HCT116 (cell line): ENCODE data around the gene LDLRAD4. TPM values are rescaled to one million over a fixed set of nuclear protein-coding genes. Genes with fewer than 3 reads are reported as not detected.

Source experiments
- ATAC-seq: fragments of 200-7000 bp; cut with Tn5 transposase; 2 replicates; pipeline ENCODE4 v1.9.1; 2020; ENCODE audit warnings: mild to moderate bottlenecking, moderate library complexity
- BruUV-seq: library from RNA; stranded (reverse); fragments of 400-500 nt; replicated peaks from 2 replicates; lab custom pipeline; 2021; lab: Mats Ljungman, UMichigan
- CTCF ChIA-PET: fragments of 300-600 bp; sonication (Branson Sonifier 250); formaldehyde crosslinking; loops from one replicate; lab custom pipeline; 2021; ENCODE audit warnings: antibody characterized with exemption; lab: Charles Lee
- POLR2A ChIA-PET: fragments of 300-600, 350-600 bp; sonication (Branson Sonifier 250); formaldehyde crosslinking; loops from one replicate; lab custom pipeline; 2021; ENCODE audit warnings: antibody characterized with exemption; lab: Charles Lee
- RAD21 ChIA-PET, 2 experiments: fragments of 300-600 bp; sonication (Branson Sonifier 250); formaldehyde crosslinking; loops; one replicate each; lab custom pipeline; 2023; ENCODE audit warnings: low total read pairs in 2 of 2; ENCODE audit not compliant: uncharacterized antibody in 2 of 2, unreplicated experiment in 2 of 2, low non-redundant PET in 1 of 2; lab: Charles Lee
- DNase-seq: peaks from one replicate; pipeline ENCODE4 v3.0.0-alpha.2; 2010; ENCODE audit warnings: low read depth, low spot score
- H2AFZ ChIP-seq: fragments of 200-600 bp; shearing (Covaris generic), sonication (generic); 2 replicates; pipeline ENCODE4 v1.6.1; 2017; ENCODE audit warnings: low read depth, mixed run types, mixed read lengths, antibody characterized with exemption, low read length; ENCODE audit not compliant: poor library complexity, severe bottlenecking
- H3K27ac ChIP-seq: 2 replicates; pipeline ENCODE4 v1.5.1; 2012; ENCODE audit warnings: low read depth, low read length
- H3K27me3 ChIP-seq: fragments of 200-600 bp; sonication (generic); 2 replicates; pipeline ENCODE4 v1.6.1; 2016; ENCODE audit warnings: mixed run types, low read length, mixed read lengths; ENCODE audit not compliant: insufficient read depth
- H3K36me3 ChIP-seq, 2 experiments: fragments of 200-500 bp in 1 of 2; fragments of 200-600 bp in 1 of 2; sonication (Bioruptor generic) in 1 of 2; sonication (generic) in 1 of 2; 2 replicates each; pipeline versions ENCODE4 v1.5.1 to v1.6.1; 2014 to 2016; ENCODE audit warnings: low read length in 2 of 2, inconsistent platforms in 1 of 2, mixed read lengths in 1 of 2, mixed run types in 1 of 2; ENCODE audit not compliant: insufficient read depth in 2 of 2, control insufficient read depth in 1 of 2
- H3K4me1 ChIP-seq, 2 experiments: fragments of 200-600 bp in 1 of 2; sonication (generic) in 1 of 2; 2 replicates each; pipeline versions ENCODE4 v1.5.1 to v1.6.1; 2012 to 2017; ENCODE audit warnings: low read length in 2 of 2, inconsistent platforms in 1 of 2, mild to moderate bottlenecking in 1 of 2, mixed read lengths in 1 of 2, mixed run types in 1 of 2, moderate library complexity in 1 of 2; ENCODE audit not compliant: insufficient read depth in 2 of 2, control insufficient read depth in 1 of 2
- H3K4me2 ChIP-seq: fragments of 200-600 bp; sonication (generic); 2 replicates; pipeline ENCODE4 v1.6.1; 2017; ENCODE audit warnings: mixed run types, low read length, mixed read lengths
- H3K4me3 ChIP-seq, 2 experiments: fragments of 200-600 bp in 1 of 2; sonication (generic) in 1 of 2; replicated peaks in 1 of 2; 2 replicates each; pipeline ENCODE4 v1.5.1; 2011 to 2016; ENCODE audit warnings: low read length in 2 of 2, control low read depth in 1 of 2, low read depth in 1 of 2, mild to moderate bottlenecking in 1 of 2, mixed read lengths in 1 of 2, mixed run types in 1 of 2
- H3K79me2 ChIP-seq: fragments of 200-600 bp; sonication (generic); 2 replicates; pipeline ENCODE4 v1.6.1; 2017; ENCODE audit warnings: mild to moderate bottlenecking, mixed run types, low read length, moderate library complexity, mixed read lengths; ENCODE audit not compliant: insufficient read depth
- H3K9ac ChIP-seq: fragments of 200-600 bp; sonication (generic); 2 replicates; pipeline ENCODE4 v1.6.1; 2016; ENCODE audit warnings: low read length, mixed read lengths
- H3K9me2 ChIP-seq: fragments of 200-600 bp; sonication (generic), shearing (Covaris generic); 2 replicates; pipeline ENCODE4 v1.6.1; 2017; ENCODE audit warnings: mixed run types, mild to moderate bottlenecking, moderate library complexity; ENCODE audit not compliant: insufficient read depth
- H3K9me3 ChIP-seq, 2 experiments: fragments of 200-500 bp in 1 of 2; fragments of 200-600 bp in 1 of 2; sonication (Bioruptor generic) in 1 of 2; sonication (generic) in 1 of 2; 2 replicates each; pipeline ENCODE4 v1.6.1; 2014 to 2017; ENCODE audit warnings: low read length in 2 of 2, mixed read lengths in 2 of 2, inconsistent platforms in 1 of 2, low read depth in 1 of 2, mild to moderate bottlenecking in 1 of 2, mixed run types in 1 of 2, moderate library complexity in 1 of 2; ENCODE audit not compliant: control insufficient read depth in 1 of 2, insufficient read depth in 1 of 2
- H4K20me1 ChIP-seq: fragments of 200-600 bp; sonication (generic), shearing (Covaris generic); 2 replicates; pipeline ENCODE4 v1.6.1; 2017; ENCODE audit warnings: mixed run types, mild to moderate bottlenecking, moderate library complexity; ENCODE audit not compliant: insufficient read depth
- ATF3 ChIP-seq: IDR thresholded peaks from 2 replicates; pipeline ENCODE4 v1.6.1; 2012
- CBX3 ChIP-seq: IDR thresholded peaks from 2 replicates; pipeline ENCODE4 v1.6.1; 2012; ENCODE audit warnings: low read depth
- EGR1 ChIP-seq: IDR thresholded peaks from 2 replicates; pipeline ENCODE4 v1.6.1; 2012; ENCODE audit warnings: low read depth
- FOSL1 ChIP-seq: IDR thresholded peaks from 2 replicates; pipeline ENCODE4 v1.6.1; 2012; ENCODE audit warnings: low read depth
- MAX ChIP-seq: IDR thresholded peaks from 2 replicates; pipeline ENCODE4 v1.6.1; 2012
- POLR2A ChIP-seq: IDR thresholded peaks from 2 replicates; pipeline ENCODE4 v1.7.0; 2011; ENCODE audit warnings: borderline replicate concordance; ENCODE audit not compliant: insufficient read depth, insufficient read length; ENCODE audit errors: extremely low read depth
- RAD21 ChIP-seq: IDR thresholded peaks from 2 replicates; pipeline ENCODE4 v1.6.1; 2012; ENCODE audit warnings: low read depth, mild to moderate bottlenecking
- SP1 ChIP-seq: IDR thresholded peaks from 2 replicates; pipeline ENCODE4 v1.6.1; 2012; ENCODE audit warnings: low read depth
- ZBTB33 ChIP-seq: IDR thresholded peaks from 2 replicates; pipeline ENCODE4 v1.6.1; 2011; ENCODE audit warnings: mild to moderate bottlenecking, low read length, moderate library complexity; ENCODE audit not compliant: insufficient replicate concordance; ENCODE audit errors: extremely low read depth
- ZFX ChIP-seq: fragments of 450-650 bp; IDR thresholded peaks from 2 replicates; pipeline ENCODE4 v1.6.1; 2017
- intact Hi-C: fragments of 100-400 bp; cut with micrococcal nuclease; formaldehyde crosslinking; loops from 2 replicates; pipeline ENCODE4 v1.10.0; 2022
- total RNA-seq: library from RNA; stranded (reverse); gene quantifications from one replicate; pipeline ENCODE4 v1.2.1, GENCODE V29; 2021; ENCODE audit not compliant: unreplicated experiment

The LDLRAD4 gene
- total RNA-seq, 1 experiment from 2014 or later, result 1.2 TPM

- Histone ChIP-seq H3K9ac (no peak overlapping the region), H3K9me3 (no peaks in the 10 kb centered on the region), H3K27ac (no peak overlapping the region), H4K20me1 (no peaks in the 10 kb centered on the region), H2AFZ (no peak overlapping the region), H3K27me3 (no peaks in the 10 kb centered on the region), H3K4me3 (no peak overlapping the region), H3K79me2 (no peaks in the 10 kb centered on the region), H3K4me2 (no peak overlapping the region), H3K36me3 (no peaks in the 10 kb centered on the region), H3K4me1 (peaks cover 0 to 2% of the 10 kb centered on the region in 2 experiments; a peak in 1 of 4 replicates), H3K9me2 (no peaks in the 10 kb centered on the region)
- DNase-seq, result no peak
- RAD21 ChIA-PET, result no interaction called here
- no peak for ATAC-seq
- CTCF ChIA-PET, result no interaction called here
- POLR2A ChIA-PET, result no interaction called here
- BruUV-seq, result no TSS peak
- TF ChIP-seq POLR2A, result no peak
- TF ChIP-seq FOSL1, result no peak
- no peak for TF ChIP-seq ZFX
- TF ChIP-seq MAX, result no peak
- TF ChIP-seq EGR1, result no peak
- no peak for TF ChIP-seq CBX3
- TF ChIP-seq ATF3, result no peak
- no peak for TF ChIP-seq ZBTB33
- TF ChIP-seq SP1, result no peak
- TF ChIP-seq RAD21, result no peak
- intact Hi-C loops, result no loop called here
These were observed 202.6 kb downstream of the LDLRAD4 start for GRCh38 chr18:13420969-13421686.
